Muscle of leg (tissue), 11 donors: ENCODE measurements around the gene TCEA3. TPM values are rescaled to one million over a fixed set of nuclear protein-coding genes. Genes with fewer than 3 reads are reported as not detected.

Experiments used
- DNase-seq: peaks from one replicate; pipeline ENCODE4 v3.0.0; 2013
- H3K27ac ChIP-seq: one replicate; pipeline ENCODE4 v1.5.1; 2013; ENCODE audit warnings: mild to moderate bottlenecking, low read length, control low read depth
- H3K27me3 ChIP-seq: one replicate; pipeline ENCODE4 v1.6.1; 2013; ENCODE audit warnings: low read length; ENCODE audit not compliant: control insufficient read depth, insufficient read depth
- H3K36me3 ChIP-seq: one replicate; pipeline ENCODE4 v1.6.1; 2013; ENCODE audit warnings: low read length; ENCODE audit not compliant: control insufficient read depth, insufficient read depth
- H3K4me1 ChIP-seq: one replicate; pipeline ENCODE4 v1.6.1; 2013; ENCODE audit warnings: low read length; ENCODE audit not compliant: control insufficient read depth, insufficient read depth
- H3K4me3 ChIP-seq: one replicate; pipeline ENCODE4 v1.5.1; 2013; ENCODE audit warnings: low read length, control low read depth
- H3K9me3 ChIP-seq: replicated peaks from 2 replicates; pipeline ENCODE4 v1.6.1; 2013; ENCODE audit warnings: low read depth, low read length; ENCODE audit not compliant: control insufficient read depth
- WGBS: methylation state at CpG from one replicate; pipeline ENCODE4 v1.1.5; 2013; ENCODE audit warnings: missing lambda C conversion rate; ENCODE audit not compliant: insufficient coverage; 5-methylcytosine and 5-hydroxymethylcytosine counted together
- polyA plus RNA-seq, 8 donors: library from polyadenylated mRNA; unstranded; fragments of 120-200 nt; gene quantifications; one replicate each; pipeline versions ENCODE4 v1.2.1 to v1.2.3, GENCODE V29; 2013; ENCODE audit warnings: inconsistent platforms in 1 of 8, low replicate concordance in 1 of 8; ENCODE audit not compliant: insufficient read length in 8 of 8, insufficient read depth in 1 of 8
- total RNA-seq: library from RNA; stranded (reverse); fragments of 120-200 nt; gene quantifications from one replicate; pipeline ENCODE4 v1.2.4, GENCODE V29; 2013

Gene TCEA3
- total and polyA plus RNA-seq, 9 donors, result 203 to 357 (median 293) TPM

- 0% methylated on average over 40 of the region's 66 CpGs for WGBS
- no peaks in the 10 kb centered on the region for H3K36me3 ChIP-seq
- peaks cover 11% of the 10 kb centered on the region for H3K4me1 ChIP-seq
- H3K27ac ChIP-seq, result peak overlapping the region; percentile 95
- no peaks in the 10 kb centered on the region for H3K27me3 ChIP-seq
- peak; percentile 66 for DNase-seq
- H3K9me3 ChIP-seq, result no peaks in the 10 kb centered on the region
- peak overlapping the region; percentile 60 for H3K4me3 ChIP-seq
Measured at GRCh38 chr1:23343221-23344110, 81.1 kb downstream of the TCEA3 start.

GRCh38 chr1:23341931-23342692, 82.4 kb downstream of the TCEA3 start:
- DNase-seq, result no peak
- H3K4me1 ChIP-seq, result peaks cover 11% of the 10 kb centered on the region

GRCh38 chr1:23339632-23340031, 84.9 kb downstream of the TCEA3 start:
- Histone ChIP-seq H3K36me3 (peaks cover 13% of the 10 kb centered on the region), H3K27me3 (no peaks in the 10 kb centered on the region), H3K9me3 (no peaks in the 10 kb centered on the region), H3K4me1 (peaks cover 2% of the 10 kb centered on the region), H3K4me3 (no peak overlapping the region), H3K27ac (no peak overlapping the region)
- no peak for DNase-seq
- WGBS, result 56% methylated on average over 3 of the region's 4 CpGs

More at GRCh38 chr1:23341931-23342692, 82.4 kb downstream of the TCEA3 start:
- no peaks in the 10 kb centered on the region for H3K27me3 ChIP-seq
- peaks cover 4% of the 10 kb centered on the region for H3K36me3 ChIP-seq
- H3K27ac ChIP-seq, result peak overlapping the region; percentile 8
- H3K4me3 ChIP-seq, result peak overlapping the region; percentile 60
- no CpG with 5 or more reads among the region's 10 CpGs for WGBS
- H3K9me3 ChIP-seq, result no peaks in the 10 kb centered on the region

GRCh38 chr1:23337869-23338268, 86.7 kb downstream of the TCEA3 start:
- Histone ChIP-seq H3K4me1 (peaks cover 2% of the 10 kb centered on the region), H3K27me3 (no peaks in the 10 kb centered on the region), H3K36me3 (peaks cover 23% of the 10 kb centered on the region), H3K27ac (no peak overlapping the region), H3K9me3 (no peaks in the 10 kb centered on the region), H3K4me3 (no peak overlapping the region)
- no CpG with 5 or more reads among the region's 2 CpGs for WGBS
- DNase-seq, result no peak

- WGBS, result 88% methylated on average over 4 of the region's 8 CpGs
- Histone ChIP-seq H3K27me3 (no peaks in the 10 kb centered on the region), H3K4me1 (no peaks in the 10 kb centered on the region), H3K4me3 (no peak overlapping the region), H3K36me3 (peaks cover 67% of the 10 kb centered on the region), H3K27ac (no peak overlapping the region), H3K9me3 (no peaks in the 10 kb centered on the region)
- DNase-seq, result no peak
Measured at GRCh38 chr1:23331713-23332112, 92.8 kb downstream of the TCEA3 start.

Other genes with a start within 250 kb of the TCEA3 start
- gene HTR1D, start 207.2 kb downstream of the TCEA3 start, total RNA-seq, result not detected
- gene HTR1D, start 207.2 kb downstream of the TCEA3 start, polyA plus RNA-seq, result under 1 TPM in 6 of 8 donors, not detected in 2; 0.05 to 0.16 (median 0.09) TPM
- gene HNRNPR, start 80.5 kb downstream of the TCEA3 start, total RNA-seq, result 99.8 TPM
- gene HNRNPR, start 80.5 kb downstream of the TCEA3 start, polyA plus RNA-seq, result 100 to 1,000 TPM; 134 to 176 (median 147) TPM
- gene ZNF436, start 54.9 kb downstream of the TCEA3 start, total RNA-seq, result 50.8 TPM
- 10 to 100 TPM; 30.0 to 42.9 (median 38.4) TPM for gene ZNF436, start 54.9 kb downstream of the TCEA3 start, polyA plus RNA-seq
- 59.6 TPM for gene ASAP3, start 59.4 kb upstream of the TCEA3 start, total RNA-seq
- gene ASAP3, start 59.4 kb upstream of the TCEA3 start, polyA plus RNA-seq, result 10 to 100 TPM; 47.6 to 66.3 (median 53.8) TPM
- gene E2F2, start 106.5 kb upstream of the TCEA3 start, total RNA-seq, result 3.5 TPM
- gene E2F2, start 106.5 kb upstream of the TCEA3 start, polyA plus RNA-seq, result 1 to 10 TPM; 4.2 to 6.2 (median 5.0) TPM
- 129 TPM for gene ID3, start 134.8 kb upstream of the TCEA3 start, total RNA-seq
- gene ID3, start 134.8 kb upstream of the TCEA3 start, polyA plus RNA-seq, result 10 to 100 TPM; 46.9 to 98.2 (median 77.3) TPM